HEK293T (cell line): ENCODE measurements around the gene LENG8.

Experiments
- CTCF ChIA-PET: fragments of 350-600 bp; formaldehyde crosslinking; extraction: SDS; loops from one replicate; lab custom pipeline; 2021; ENCODE audit warnings: antibody characterized with exemption, inconsistent platforms; lab: Yijun Ruan, JAX
- POLR2A ChIA-PET: fragments of 350-600 bp; formaldehyde crosslinking; extraction: SDS; loops from one replicate; lab custom pipeline; 2020; ENCODE audit warnings: antibody characterized with exemption, inconsistent platforms; lab: Yijun Ruan, JAX
- DNase-seq: peaks from one replicate; pipeline ENCODE4 v3.0.0; 2012; ENCODE audit warnings: mixed read lengths; ENCODE audit errors: extremely low spot score
- ARNT ChIP-seq: fragments of 450-650 bp; IDR thresholded peaks from 2 replicates; pipeline ENCODE4 v1.6.1; 2017; ENCODE audit warnings: mild to moderate bottlenecking
- BHLHE40 ChIP-seq: fragments of 450-650 bp; IDR thresholded peaks from 2 replicates; pipeline ENCODE4 v1.6.1; 2016; ENCODE audit warnings: mild to moderate bottlenecking, moderate library complexity, borderline replicate concordance
- CTBP1 ChIP-seq: fragments of 450-650 bp; IDR thresholded peaks from 2 replicates; pipeline ENCODE4 v1.6.1; 2016; ENCODE audit warnings: borderline replicate concordance
- ELF4 ChIP-seq: fragments of 450-650 bp; IDR thresholded peaks from 2 replicates; pipeline ENCODE4 v1.6.1; 2017; ENCODE audit warnings: antibody characterized with exemption
- FOXA1 ChIP-seq: fragments of 450-650 bp; IDR thresholded peaks from 2 replicates; pipeline ENCODE4 v1.6.1; 2016; ENCODE audit warnings: mild to moderate bottlenecking
- FOXK2 ChIP-seq: fragments of 450-650 bp; IDR thresholded peaks from 2 replicates; pipeline ENCODE4 v1.6.1; 2016; ENCODE audit warnings: mild to moderate bottlenecking
- FOXM1 ChIP-seq: fragments of 450-650 bp; IDR thresholded peaks from 2 replicates; pipeline ENCODE4 v1.6.1; 2017; ENCODE audit warnings: mild to moderate bottlenecking, borderline replicate concordance
- HDGF ChIP-seq: fragments of 450-650 bp; IDR thresholded peaks from 2 replicates; pipeline ENCODE4 v1.6.1; 2017; ENCODE audit warnings: antibody characterized with exemption, borderline replicate concordance
- L3MBTL2 ChIP-seq: fragments of 450-650 bp; conservative IDR thresholded peaks from 2 replicates; pipeline ENCODE4 v1.6.1; 2016; ENCODE audit warnings: mild to moderate bottlenecking
- LEF1 ChIP-seq: fragments of 450-650 bp; IDR thresholded peaks from 2 replicates; pipeline ENCODE4 v1.6.1; 2017; ENCODE audit warnings: mild to moderate bottlenecking, borderline replicate concordance
- NFRKB ChIP-seq: fragments of 450-650 bp; IDR thresholded peaks from 2 replicates; pipeline ENCODE4 v1.6.1; 2016; ENCODE audit warnings: mild to moderate bottlenecking, moderate library complexity
- SP1 ChIP-seq: fragments of 450-650 bp; IDR thresholded peaks from 2 replicates; pipeline ENCODE4 v1.6.1; 2017
- SUZ12 ChIP-seq: fragments of 450-650 bp; IDR thresholded peaks from 2 replicates; pipeline ENCODE4 v1.6.1; 2016; ENCODE audit warnings: mild to moderate bottlenecking
- TARDBP ChIP-seq: fragments of 450-650 bp; IDR thresholded peaks from 2 replicates; pipeline ENCODE4 v1.6.1; 2016
- ZNF384 ChIP-seq: fragments of 450-650 bp; IDR thresholded peaks from 2 replicates; pipeline ENCODE4 v1.6.1; 2016
- TF ChIP-seq, protein P1 (sequence below): fragments of 450-650 bp; IDR thresholded peaks from 2 replicates; pipeline ENCODE4 v1.6.1; 2016

LENG8 gene

DNA sequence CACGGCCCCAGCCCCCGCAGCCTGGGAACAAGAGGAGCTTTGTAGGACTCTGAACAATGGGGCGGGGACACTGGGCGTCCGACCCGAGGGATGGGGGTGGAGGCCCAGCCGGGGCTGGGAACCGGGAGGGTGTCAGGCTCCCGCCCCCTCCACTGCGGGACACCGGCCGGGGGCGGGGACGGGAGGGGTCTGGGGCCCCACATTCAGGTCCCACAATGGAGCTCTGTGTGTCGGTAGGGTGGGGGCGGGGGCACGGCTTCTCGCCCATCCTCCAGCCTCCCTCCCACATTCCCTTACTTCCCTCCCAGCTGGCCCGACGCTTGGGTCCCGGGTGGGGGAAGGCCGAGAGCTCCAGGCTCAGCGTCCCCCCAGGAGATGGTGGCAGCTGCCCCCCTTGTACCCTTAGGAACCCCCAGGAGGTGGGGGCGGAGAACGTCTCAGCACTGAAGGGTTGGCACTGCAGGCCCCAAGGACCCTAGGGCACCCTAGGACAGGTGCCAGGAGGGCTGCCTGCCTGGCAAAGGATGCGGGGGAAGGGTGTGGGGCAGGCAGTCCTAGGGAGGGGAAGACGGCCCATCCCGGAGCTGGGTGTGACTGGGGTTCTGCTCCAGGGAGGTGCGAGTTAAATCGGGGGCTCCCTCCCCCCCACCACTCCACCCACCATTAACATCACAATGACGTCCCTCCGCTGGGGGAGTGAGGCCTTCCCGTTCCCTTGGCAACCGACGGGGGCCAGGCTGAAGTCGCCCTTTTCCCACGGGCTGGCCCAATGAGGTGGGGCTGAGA is 28.4 kb upstream of the LENG8 start:
- POLR2A ChIA-PET = interaction anchor here (0.9 to 1.0 kb wide), 2 partner anchors 8 to 28 kb away, joined by 3 read pairs; no protein-coding TSS in a partner anchor
- TF ChIP-seq ZNF384 (no peak), SUZ12 (no peak), LEF1 (no peak)
- CTCF ChIA-PET = no interaction called here
- DNase-seq = no peak

DNA sequence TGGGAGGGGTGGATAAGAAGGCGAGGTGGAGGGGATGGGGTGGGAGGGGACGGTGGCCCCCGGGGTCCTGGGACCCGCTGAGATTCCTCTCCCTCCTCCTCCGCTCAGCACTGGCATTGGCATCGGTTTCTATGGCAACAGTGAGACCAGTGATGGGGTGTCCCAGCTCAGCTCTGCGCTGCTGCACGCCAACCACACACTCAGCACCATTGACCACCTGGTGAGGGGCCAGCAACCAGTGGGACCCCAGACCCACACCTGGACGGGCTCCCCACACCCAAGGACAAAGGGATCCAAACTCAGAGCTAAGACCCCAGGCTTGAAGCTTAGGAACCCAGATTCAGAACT is 27.9 kb upstream of the LENG8 start:
- CTCF ChIA-PET = no interaction called here
- TF ChIP-seq L3MBTL2 = no peak
- TF ChIP-seq SP1 = no peak
- TF ChIP-seq, protein P1, sequence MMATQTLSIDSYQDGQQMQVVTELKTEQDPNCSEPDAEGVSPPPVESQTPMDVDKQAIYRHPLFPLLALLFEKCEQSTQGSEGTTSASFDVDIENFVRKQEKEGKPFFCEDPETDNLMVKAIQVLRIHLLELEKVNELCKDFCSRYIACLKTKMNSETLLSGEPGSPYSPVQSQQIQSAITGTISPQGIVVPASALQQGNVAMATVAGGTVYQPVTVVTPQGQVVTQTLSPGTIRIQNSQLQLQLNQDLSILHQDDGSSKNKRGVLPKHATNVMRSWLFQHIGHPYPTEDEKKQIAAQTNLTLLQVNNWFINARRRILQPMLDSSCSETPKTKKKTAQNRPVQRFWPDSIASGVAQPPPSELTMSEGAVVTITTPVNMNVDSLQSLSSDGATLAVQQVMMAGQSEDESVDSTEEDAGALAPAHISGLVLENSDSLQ = no peak
- no peak for TF ChIP-seq BHLHE40
- TF ChIP-seq HDGF = no peak
- no peak for TF ChIP-seq FOXK2
- no peak for TF ChIP-seq LEF1
- TF ChIP-seq FOXA1 = no peak
- no peak for TF ChIP-seq TARDBP
- no peak for TF ChIP-seq FOXM1
- TF ChIP-seq NFRKB = no peak
- no peak for TF ChIP-seq SUZ12
- no peak for TF ChIP-seq ZNF384
- TF ChIP-seq CTBP1 = no peak
- TF ChIP-seq ELF4 = no peak
- no peak for TF ChIP-seq ARNT
- no peak for DNase-seq
- POLR2A ChIA-PET = interaction anchor here (0.9 kb wide), 1 partner anchor 28 kb away, joined by 3 read pairs; no protein-coding TSS in a partner anchor

DNA sequence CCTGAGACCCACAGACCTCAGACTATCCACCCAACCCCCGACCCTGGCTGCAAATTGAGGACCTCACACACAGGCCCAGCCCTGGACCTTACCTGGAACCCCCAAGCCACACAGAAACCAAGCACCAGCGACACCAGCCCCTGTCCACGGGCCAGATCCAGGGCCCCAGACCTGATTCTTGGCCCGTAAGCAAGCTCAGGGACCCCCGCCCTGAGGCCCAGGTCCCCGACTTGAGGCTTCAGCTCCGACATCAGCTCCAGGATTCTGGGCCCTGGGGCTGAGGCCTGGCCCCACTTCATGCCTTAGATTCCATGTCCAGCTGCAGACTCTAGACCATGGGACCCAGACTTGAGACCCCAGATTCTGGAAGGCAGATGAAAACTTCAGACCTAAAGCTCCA is 27.5 kb upstream of the LENG8 start:
- ChIA-PET CTCF (no interaction called here), POLR2A (interaction anchor here (0.9 kb wide), 1 partner anchor 27 kb away, joined by 3 read pairs; no protein-coding TSS in a partner anchor)
- TF ChIP-seq ARNT (no peak), ZNF384 (no peak), L3MBTL2 (no peak), CTBP1 (no peak), NFRKB (no peak), HDGF (no peak), BHLHE40 (no peak), SUZ12 (no peak), FOXK2 (no peak), LEF1 (no peak), FOXM1 (no peak), ELF4 (no peak), TARDBP (no peak), FOXA1 (no peak), SP1 (no peak)
- TF ChIP-seq, protein P1 = no peak
- no peak for DNase-seq

DNA sequence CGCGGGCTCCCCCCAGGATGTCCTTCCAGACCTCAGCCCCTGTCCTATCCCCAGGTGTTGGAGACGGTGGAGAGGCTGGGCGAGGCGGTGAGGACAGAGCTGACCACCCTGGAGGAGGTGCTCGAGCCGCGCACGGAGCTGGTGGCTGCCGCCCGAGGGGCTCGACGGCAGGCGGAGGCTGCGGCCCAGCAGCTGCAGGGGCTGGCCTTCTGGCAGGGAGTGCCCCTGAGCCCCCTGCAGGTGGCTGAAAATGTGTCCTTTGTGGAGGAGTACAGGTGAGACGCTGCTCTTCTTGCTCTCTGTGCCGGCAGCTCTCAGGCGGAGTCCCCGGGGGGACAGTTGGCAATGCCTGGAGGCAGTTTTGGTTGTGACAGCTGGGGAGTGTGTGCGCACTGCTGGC is 26.9 kb upstream of the LENG8 start:
- ChIA-PET CTCF (no interaction called here), POLR2A (no interaction called here)
- no peak for DNase-seq
- no peak for TF ChIP-seq SUZ12
- TF ChIP-seq FOXM1 = no peak
- TF ChIP-seq, protein P1 = no peak

DNA sequence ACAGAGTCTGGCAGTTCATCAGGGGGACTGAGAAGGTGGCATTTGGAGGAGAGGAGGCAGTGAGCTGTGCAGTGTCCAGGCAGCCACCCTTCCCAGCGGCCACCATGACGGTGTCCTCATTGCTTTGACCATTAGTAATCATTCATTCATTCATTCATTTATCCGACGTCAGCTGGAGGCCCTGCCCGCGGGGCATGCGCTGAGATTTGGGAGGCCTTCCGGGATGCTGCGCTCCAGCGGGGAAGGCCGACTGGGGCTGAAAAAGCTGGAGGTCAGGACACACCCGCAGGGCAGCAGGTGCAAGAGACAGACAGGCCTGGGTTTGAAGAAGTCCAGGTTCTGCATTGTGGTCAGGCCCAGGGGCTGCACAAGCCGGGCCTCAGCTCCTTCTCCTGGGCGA is 24.8 kb upstream of the LENG8 start:
- ChIA-PET POLR2A (interaction anchor here (1.6 kb wide), 1 partner anchor 24 kb away, joined by 6 read pairs; the partner anchor contains the start of gene LENG8), CTCF (no interaction called here)
- DNase-seq = no peak
- no peak for TF ChIP-seq ARNT
- TF ChIP-seq FOXM1 = no peak
- no peak for TF ChIP-seq ELF4
- TF ChIP-seq ZNF384 = no peak
- TF ChIP-seq FOXA1 = no peak
- TF ChIP-seq, protein P1 = no peak
- TF ChIP-seq SUZ12 = no peak
- no peak for TF ChIP-seq SP1
- no peak for TF ChIP-seq LEF1
- TF ChIP-seq L3MBTL2 = no peak
- no peak for TF ChIP-seq CTBP1
- TF ChIP-seq HDGF = no peak
- TF ChIP-seq BHLHE40 = no peak
